GM19193 (cell line): Measurements from ENCODE around the gene FGB.

Experiments
- POLR2A ChIP-seq: IDR thresholded peaks from 4 replicates; pipeline ENCODE4 v1.6.1; 2011; ENCODE audit not compliant: insufficient read depth, insufficient read length; ENCODE audit errors: extremely low read depth

Gene FGB

DNA sequence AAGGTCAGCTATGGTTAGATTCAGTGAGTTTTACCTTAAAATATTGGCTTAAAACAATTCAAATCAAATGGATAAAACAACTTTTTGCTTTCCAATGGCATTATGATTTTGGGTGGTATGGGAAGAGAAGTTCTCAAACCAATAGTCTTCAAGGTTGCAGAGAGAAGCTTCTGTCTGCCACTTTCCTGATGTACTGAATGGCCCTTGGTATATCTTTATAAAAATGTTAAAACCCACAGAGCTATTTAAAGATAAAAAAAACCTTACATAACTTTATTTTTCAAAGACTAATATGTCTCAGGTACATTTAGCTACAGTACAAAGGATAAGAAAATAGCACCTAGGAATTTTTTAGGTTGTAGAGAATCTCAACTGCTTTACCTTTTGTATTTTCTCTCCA is 20.9 kb downstream of the FGB start:
- TF ChIP-seq POLR2A: no peak

DNA sequence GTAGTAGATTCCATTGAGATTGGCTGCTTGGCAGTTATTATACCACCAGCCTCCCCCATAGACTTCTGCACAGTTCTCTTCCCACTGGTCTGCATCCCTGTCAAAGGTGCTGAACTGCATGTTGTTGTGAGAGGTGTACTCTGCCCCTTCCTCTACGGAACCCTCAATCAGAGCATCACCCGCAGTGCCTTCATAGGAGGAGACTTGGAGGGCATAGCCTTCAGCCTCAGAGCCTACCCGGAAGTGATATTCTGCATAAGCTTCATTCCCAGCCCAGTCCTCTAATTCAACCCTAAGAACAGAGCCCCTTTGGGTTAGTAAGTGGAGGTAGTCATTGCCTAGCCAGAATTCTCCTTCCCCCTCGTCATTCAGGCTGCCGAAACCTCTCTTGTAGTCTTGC is 21.4 kb downstream of the FGB start:
- TF ChIP-seq POLR2A: no peak

DNA sequence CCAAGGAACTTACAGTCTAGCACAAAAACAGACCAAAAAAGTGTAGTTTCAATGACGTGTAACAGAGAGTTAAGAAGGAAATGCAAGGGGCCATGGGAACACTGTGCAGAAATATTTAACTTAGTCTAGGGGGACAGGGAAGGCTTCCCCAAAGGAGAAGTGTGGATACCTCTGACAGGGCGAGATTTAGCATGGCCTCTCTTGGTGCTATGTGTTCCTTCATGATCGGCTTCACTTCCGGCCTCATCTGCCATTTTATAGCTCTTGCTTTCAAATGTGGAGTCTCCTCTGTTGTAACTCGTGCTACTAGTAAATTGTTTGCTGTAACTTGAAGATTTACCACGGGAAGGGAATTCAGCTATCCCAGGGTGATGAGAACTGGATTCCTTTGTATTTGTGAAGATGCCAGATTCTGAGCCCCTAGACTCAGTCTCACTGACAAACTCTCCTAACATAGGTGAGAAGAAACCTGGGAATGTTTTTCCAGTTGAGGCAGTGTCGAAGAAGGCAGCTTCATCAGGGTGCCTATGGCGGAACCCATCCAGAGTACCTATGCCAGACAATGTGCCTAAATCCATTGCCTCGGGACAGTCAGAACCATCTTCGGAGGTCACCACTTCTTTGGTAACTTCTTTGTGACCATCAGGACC is 22.7 kb downstream of the FGB start:
- no peak for TF ChIP-seq POLR2A

DNA sequence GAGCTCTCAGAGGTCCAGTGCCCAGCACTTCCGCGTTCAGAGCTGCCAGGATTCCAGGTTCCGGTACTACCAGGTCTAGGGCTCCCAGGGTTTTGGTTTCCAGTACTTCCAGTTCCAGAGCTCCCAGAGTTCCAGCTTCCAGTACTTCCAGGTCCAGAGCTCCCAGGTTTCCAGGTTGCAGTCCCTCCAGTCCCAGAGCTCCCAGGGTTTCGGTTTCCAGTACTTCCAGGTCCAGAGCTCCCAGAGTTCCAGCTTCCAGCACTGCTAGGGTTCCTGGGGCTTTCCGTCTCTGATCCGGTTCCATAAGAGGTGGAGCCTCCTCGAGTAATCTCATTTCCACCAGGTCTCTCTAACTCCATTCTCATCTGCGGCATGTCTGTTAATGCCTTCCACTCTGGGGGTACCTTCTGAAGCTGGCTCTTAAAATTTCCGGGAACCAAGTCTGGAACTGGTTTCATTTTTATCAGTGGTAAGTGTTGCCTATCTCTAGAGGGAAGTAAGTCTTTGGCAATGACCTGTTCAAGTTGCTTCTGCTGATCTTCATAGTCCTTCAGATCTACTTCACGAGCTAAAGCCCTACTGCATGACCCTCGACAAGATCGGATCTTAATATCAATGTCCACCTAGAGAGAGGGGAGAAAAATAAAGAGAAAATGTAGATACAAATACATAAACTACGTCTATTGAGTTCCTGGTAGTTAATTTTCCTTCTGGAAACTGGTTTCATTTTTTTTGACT is 23.7 kb downstream of the FGB start:
- no peak for TF ChIP-seq POLR2A

DNA sequence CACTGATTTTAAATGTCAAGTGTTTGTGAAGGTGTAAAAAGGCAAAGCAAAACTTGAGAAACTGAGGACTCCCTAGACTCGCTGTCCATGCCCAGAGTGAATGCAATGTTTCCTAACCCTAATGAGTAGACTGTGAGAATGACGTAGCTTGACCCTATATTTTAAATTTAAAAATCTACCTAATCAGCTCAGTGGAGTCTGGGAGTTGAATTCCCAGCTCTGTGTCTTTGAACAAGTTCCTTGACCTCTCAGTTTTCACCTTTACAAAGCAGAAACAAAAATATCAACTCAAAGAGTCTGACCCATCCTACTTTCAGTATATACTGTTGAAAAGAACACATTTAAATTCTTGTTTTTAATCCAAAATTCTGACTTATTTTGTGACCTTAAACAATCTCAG is 25.4 kb downstream of the FGB start:
- TF ChIP-seq POLR2A: no peak

DNA sequence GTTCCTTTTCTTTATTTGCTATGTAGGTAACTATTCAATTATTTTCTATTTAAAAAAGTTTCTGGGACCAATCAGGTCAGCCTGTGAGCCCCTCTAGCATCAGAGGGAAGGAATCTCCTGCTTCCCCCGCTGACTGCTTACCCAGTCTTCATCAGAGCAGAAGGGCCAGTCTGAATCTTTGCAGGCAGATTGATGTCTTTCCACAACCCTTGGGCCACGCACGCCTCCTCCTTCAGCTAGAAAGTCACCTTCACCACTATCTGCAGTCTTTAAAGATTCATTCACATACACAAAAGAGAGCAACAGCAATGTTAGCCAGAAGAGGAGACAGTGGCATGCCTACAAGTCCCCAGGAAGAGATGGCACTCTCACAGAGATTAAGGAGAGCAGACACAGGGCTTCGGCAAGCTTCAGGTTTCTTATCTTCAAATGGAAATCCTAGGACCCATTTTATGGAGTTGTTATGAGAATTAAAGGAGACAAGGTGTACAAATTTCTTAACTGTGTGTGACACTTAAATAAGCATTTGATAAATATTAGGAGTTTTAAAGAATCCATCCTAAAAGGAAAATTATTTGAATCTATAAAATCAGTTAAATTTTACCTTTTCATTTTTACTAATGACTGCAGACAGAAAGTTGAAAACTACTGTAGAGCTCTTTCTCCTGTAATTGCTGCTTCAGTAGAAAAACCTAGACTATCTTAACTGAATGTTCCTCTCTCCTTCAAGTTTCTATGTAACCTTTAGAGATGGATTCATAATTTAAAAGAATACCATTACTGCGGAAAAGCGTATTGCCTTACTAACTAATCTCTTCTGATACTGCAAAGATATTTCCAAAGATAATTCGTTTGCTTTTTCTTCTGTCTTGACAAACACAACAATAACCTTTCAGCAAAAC is 26.7 kb downstream of the FGB start:
- no peak for TF ChIP-seq POLR2A

DNA sequence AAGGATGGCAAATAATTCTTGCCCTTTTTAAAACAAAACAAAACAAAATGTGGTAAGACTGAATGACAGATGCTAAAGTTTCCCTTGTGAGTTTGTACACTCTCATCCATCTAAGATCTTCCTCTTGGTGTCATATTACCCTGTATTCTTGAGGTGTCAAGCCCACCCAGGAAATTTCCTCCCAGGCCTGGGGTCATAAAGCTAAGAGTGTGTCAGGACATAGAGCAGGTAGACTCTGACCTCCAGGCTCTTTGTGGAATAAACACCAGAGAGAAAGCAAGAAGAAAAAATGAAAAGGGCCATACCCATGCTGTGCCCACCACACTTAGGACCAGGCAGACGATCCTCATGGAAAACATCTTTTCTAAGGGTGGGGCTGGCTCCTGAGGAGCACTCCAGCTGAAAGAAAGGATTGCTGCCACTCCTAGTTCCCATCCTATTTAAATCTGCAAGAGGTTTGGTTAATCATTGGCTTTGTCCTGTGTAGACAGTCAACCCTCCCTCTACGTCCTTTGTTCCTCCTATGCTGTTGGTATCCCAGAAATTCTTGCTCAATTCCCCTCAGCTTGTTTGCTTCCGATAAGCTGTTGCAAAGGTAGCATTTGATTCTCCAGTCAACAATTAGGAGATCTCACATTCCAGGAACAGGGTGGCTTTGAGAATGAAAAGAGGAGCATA is 27.7 kb downstream of the FGB start, which contains the start of gene FGA:
Gene FGA, minus strand, starts transcription at position 414 of the 678 bp plus-strand sequence. Its CDS starts 55 bp downstream, at position 359.
- TF ChIP-seq POLR2A: no peak

DNA sequence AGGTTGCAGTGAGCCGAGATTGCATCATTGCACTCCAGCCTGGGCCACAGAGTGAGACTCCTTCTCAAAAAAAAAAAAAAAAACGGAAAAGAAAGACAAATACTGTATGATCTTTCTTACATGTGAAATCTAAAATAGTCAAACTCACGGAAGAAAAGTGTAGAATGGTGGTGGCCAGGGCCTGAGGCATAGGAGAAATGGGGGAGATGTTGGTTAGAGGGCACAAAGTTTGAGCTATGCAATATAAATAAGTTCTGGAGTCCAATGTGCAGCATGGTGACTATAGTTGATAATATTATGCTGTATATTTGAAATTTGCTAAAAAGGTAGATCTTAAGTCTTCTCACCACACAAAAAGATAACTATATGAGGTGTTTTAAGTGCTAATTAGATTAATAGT is 29.1 kb downstream of the FGB start:
- TF ChIP-seq POLR2A: no peak

DNA sequence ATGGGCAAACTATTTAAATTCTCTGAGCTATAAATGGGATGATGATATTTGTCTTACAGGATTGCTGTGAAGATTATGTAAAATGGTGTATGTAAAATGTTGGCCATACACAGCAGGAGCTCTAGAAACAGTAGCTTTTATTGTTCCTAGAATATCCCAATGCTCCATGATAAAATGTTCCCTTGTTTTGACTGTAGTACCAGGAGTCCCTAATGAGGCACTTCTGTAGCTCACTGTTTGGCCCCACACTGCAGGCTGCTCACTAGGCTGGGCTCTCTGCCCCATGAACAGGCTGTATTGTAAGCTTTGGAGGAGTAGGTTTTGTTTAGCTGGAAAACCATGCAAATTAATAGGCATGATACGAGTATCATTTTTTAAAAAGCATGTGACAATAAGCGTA is 31.1 kb downstream of the FGB start:
- no peak for TF ChIP-seq POLR2A

DNA sequence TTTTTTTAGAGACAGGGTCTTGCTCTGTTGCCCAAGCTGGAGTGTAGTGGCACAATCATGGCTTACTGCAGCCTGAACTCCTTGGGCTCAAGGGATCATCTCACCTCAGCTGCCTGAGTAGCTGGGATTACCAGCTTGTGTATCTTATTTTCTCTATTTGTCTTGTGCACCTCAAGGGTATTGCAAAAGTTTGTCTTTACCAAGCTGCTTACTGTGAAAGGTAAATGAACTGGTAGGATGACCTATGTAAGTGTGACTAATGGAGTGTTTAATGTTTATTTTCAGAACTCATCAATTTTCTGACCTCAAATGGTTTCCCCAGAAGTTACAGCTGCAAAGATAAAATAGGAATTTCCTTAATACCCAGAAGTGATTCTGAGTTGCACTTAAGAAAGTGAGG is 33.0 kb downstream of the FGB start:
- TF ChIP-seq POLR2A: no peak

DNA sequence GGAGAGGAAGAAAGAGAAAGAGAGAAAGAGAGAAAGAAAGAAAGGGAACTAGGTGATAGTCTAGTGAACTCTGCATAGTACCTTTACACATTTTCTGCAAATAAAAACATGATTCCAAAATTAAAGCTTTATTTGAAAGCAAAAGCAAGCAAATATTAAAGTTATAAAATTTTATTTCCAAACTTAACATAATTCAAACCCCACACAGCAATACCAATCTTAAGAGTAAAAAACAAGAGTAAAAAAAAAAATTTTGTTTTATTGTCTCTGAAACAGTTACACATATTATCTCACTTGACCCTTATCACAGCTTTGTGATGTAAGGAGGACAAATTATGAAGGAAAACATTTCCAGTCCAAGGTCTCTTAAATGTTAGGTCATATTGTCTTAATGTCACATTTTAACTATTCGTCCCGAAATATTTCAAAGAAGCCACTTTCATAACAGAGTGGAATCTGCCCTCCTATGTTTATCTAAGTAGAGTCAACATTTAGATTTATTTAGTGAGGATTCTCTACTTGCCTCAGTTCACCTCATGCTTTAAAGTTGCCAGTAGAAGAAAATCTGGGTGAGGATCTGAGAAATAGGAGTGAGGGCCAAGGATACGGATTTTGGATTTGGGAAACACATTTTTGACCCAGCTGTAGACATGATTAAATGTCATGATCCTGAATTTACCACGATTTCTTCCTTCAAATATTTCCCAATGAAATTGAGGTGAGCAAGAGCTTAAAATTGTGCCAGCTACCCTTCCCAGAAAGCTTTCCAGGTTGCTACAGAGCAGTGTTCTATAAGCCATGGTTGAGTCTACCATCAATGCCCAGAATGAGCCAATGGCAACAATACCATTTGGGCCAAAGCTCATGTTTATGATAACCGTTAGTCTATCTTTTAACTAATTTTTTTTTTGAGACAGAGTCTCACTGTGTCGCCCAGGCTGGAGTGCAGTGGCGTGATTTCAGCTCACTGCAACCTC is 35.3 kb downstream of the FGB start:
- no peak for TF ChIP-seq POLR2A

DNA sequence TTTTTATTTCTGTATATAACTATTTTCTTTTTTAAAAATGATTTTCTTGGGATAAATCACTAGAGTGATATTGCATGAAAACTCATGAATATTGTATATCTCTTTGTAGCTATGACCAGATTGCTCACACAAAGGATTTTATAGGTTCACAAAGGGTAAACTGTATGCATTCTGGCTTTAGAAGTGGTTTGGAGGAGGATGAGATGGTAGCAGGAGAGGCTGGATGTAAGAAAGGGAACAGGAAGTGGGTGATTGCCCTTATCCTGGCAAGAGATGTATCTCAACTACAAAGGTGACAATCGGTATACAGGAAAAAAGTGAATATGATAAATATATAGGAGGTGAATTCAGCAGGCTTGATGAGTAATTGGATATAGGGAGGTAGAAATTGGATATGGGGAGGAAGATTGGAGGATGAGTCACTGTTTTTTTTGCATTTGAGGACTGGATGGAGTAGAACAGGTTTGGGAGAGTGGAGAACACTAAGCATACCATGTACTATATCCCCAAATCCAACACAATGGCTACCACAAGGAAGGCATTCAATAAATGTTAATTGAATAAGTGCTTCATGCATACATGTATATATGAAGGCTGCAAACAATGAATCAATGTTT is 39.7 kb downstream of the FGB start:
- no peak for TF ChIP-seq POLR2A
